ENCODE results near the gene CDH13.

The CDH13 gene

DNA sequence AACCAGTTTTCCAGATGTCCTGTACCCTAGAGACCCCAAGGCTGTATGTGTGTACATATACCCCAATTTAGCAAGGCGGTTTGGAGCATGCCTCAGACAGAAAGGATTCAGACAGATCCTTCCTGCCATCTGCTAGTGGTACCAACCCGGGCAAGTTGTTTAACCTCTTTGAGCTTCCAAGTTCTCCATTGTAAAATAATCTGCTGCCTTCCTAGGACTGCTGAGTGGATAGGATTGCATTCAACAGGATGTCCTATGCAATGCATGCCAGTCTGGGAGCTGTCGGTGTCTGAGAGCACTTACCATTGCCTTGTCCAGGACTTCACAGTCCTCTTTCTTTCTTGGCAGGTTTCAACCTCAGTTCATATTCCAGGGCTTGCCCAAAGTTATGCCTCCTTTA is 1.9 kb downstream of the CDH13 start:
- no peak for DNase-seq

DNA sequence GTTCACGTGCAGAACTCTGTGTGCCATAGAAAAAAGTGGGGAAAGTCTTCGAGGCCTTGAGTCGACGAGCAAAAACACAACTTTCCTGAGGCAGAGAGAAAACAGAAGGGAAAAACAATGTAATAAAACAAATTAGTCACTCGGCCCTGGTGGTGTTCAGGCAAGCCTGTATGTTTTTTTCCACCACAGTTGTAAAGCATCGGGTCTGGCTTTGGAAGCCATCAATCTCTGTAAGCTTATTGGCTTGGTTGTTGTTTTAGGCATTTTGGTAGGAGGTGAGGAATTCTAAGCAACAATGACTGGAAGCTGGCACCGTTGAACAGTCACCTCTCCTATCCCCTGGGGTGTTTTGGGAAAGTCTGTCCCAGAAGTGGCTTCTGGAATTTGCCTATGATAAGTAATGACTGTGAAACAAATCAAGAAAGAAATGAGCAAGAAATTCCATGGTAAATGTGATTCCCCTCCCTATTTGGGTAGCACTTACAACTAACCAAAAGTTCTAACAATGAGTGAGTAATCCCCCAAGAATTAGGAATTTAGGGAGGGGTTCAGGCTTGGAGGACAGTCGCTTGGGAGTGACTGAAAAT is 2.8 kb downstream of the CDH13 start:
- DNase-seq = no peak

DNA sequence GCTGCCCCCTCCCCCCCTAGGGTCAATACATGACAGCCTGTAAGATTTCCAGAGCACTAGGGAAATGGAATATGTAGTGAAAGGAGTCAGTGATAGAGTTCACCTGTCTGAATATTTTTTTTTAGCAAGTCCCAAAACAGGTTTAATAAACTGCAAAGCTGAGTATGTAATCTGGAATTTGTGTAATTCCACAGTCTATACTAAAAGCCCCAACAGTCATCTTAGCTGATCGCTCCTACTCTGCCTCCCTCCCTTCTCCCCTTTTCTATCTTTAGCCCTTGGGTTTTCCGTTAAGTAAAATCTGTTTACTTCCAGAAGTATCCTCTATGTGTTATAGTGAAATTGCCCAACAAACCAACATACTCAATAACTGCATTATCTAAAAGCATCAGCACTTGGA is 3.5 kb downstream of the CDH13 start:
- no peak for DNase-seq

DNA sequence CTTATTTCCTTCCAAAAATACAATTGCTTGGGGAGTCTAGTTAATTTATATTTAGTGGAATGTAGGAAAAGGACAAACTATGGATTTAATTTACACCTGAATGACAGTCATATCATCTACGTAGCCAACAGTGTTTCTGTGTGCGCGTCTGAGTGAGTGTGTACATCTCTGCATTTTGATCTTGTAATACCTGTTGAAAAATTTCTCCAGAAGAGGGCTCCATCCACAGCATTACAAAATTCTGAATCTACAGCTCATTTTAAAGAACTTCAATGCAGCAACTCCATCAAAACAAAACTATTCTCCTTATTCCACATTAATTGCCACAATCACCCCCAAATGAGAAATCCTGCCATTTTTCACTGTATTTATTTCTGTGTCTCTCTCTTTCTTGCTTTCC is 3.9 kb downstream of the CDH13 start:
- DNase-seq = peak in 1 of 2 experiments; percentile 23

DNA sequence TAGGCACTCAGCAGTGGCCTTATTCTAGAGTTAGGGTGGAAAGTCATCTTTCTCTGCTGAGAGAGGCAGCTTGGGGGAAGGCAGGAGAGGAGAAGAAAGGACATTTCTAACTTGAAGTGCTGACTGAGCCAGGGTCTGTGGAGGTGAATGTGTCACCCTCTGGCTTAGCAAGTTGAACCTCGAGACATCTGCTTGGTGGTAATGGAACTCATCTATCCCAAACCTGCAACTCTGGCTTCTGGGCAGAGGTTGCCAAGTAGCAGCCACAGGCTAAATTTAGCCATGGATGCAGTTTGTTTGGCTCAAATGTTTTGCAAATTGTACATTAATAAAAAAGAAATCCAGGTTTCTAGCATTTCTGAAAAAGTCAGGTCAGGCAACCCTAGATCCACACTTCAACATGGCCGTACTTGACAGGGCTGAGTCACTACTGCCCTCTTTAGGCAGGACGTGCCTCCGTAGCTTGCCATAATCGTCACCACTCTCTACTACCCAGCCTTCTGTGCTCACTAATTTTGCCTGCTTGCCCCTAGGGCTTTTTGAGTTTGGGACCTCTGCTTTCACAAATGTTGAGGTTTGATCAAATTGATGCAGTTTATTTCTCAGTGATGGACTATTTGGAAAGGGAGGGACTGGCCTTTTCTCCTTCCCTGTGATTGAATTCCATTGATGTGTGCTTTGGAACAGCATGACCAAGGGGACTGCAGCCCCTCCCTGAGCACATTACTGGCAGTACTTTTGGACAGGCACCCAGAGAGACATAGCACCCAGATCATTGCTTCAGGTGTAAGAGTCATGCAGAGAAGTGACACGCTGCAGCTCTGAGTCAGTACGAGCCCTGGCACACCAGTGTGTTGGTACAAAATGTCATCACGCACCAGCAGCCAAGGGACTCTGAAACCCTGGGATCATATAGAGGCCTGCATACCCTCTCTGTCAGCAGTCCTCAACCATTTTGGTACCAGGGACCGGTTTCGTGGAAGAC is 5.2 kb downstream of the CDH13 start:
- DNase-seq = peak in 1 of 2 experiments; percentile 36

DNA sequence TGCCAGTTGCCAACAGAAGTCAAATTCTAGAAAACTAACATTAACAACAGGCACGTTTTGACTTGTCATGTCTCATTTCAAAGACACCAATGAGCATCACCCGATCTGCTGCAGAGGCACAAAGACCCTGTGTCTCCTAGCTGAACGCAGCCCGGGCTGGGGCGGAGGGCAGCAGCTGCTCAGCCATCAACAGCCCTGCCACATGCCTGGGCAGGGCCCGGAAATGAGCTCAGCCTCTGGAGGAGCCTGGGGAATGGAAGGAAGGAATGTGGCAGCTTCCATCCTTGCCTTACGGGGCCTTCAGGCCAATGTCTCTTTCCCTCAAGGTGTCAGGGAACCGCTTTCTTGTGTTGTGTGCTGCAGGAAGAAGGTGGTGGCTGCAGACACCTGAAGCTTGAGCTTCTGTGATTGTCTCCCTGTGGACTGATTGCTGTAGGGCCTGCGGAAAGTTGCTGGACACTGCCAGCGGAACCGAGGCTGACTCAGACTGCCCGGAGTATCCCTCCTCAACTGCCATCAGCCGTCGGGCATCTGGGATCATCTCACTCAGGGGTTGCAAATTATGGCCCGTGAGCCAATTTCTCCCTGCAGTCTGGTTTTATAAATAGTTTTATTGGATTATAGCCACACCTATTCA is 7.3 kb downstream of the CDH13 start:
- DNase-seq = peak in 1 of 2 experiments; percentile 27

DNA sequence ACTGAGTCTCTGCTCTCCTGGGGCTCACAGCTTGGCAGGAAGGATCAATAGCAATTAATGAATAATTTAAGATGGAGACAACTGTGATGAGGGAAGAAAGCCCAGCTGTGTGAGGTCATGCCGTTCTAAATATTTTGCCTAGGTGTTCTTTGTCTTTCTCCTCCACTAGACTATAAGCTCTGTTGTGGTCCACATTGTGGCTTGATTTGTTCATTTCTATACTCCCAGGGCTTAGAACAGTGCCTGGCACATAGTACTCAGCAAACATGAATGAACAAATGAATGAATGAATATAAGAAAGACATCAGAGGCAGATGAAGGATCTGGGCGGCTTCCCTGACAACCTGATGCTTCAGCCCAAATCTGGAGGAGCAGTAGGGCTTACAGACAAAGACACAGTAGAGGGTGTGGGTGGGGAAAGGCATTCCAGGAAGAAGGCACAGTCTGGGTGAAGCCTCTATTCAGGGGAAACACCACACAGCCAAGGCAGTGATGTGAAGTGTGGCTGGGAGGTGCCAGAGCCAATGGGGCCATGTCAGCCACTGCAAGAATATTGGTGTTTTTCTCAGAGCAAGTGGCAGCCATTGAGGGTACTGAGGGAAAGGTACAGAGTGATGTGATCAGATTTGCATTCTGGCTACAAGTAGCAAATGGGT is 8.3 kb downstream of the CDH13 start:
- no peak for DNase-seq

DNA sequence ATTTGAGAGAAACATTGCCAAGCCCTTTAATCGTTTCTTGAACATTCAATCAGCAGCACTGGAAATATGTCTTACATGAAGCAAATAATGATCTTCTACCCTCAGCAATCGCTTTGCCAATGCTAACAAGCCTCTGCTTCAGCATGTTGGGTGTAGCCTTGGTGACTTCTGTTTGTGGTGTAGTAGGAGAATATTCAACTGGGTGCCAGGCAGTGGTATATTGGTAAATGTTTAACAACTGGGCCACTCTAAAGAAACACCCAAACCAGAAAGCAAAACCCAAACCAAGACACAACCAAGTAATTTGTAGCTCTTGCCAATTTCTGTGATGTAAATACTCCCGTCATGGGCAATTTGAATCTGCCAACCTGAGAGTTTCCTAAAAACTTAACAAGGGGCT is 9.7 kb downstream of the CDH13 start:
- DNase-seq = no peak

DNA sequence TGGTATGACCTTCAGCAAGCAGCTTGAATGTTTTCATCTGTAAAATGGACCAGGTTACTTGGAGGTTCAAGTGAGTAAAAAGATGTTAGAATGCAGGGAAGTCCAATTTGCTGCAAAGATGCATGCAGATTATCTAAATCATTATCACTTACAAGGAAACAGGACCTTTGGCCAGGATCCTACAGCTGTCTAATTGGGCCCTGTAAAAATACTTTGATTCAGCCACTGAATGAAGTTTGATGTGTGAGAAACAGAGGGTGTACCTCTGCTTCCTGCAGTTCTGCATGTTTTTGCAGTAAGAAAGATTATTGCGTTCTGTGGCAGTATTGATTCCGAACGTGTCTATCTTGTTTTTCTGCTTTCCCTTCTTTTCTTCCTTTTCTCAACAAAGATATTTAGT is 10.2 kb downstream of the CDH13 start:
- no peak for DNase-seq

DNA sequence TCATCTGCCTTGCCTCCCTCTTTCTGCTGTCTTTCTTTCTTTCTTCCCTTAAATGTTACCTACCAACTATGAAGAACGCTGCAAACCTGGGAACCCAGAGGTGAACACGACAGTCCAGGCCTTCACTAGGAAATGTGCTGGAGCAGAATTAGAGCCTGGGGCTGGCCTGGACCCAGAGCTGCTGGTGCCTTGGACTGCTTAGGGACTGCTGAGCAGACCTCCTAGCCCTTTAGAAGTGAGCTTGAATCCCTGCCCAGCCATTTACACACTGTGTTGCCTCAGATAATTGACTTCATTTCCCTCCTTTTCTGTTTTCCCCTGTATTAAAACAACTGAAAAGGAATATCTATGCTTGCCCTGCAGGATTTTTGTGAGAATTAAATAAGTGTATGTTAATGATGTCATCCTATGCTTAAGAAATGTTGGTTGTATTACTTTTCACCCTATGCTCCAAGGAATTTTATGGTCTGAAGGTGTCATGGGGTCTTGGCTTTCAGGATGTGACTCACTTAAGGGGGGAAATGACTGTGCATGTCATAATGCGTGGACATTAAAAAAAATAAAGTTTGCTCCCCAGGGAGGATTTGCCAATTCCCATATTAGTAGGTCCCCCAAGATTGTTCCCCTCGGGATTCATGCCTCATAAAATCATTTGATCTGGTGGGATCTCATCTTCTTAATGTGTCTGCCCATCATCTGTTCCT is 11.5 kb downstream of the CDH13 start:
- DNase-seq = no peak

DNA sequence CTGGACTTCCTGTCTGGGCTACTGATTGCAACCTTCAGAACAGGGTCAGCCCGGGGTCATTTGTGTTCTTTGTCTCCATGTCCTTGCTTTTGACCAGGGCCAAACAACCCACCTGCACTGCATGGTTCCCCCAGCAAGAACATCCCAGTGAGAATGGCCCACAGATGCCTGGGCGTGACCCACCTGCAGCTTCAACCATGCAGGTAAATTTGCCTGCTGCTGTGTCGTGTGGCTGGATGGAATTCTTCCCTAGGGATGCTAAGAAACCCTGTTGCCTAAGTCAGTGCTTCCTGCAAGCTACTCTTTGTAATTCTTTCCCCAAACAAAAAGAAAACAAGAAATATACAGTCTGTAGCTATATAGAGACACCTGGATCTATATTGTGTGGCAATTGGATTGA is 12.5 kb downstream of the CDH13 start:
- DNase-seq = no peak

DNA sequence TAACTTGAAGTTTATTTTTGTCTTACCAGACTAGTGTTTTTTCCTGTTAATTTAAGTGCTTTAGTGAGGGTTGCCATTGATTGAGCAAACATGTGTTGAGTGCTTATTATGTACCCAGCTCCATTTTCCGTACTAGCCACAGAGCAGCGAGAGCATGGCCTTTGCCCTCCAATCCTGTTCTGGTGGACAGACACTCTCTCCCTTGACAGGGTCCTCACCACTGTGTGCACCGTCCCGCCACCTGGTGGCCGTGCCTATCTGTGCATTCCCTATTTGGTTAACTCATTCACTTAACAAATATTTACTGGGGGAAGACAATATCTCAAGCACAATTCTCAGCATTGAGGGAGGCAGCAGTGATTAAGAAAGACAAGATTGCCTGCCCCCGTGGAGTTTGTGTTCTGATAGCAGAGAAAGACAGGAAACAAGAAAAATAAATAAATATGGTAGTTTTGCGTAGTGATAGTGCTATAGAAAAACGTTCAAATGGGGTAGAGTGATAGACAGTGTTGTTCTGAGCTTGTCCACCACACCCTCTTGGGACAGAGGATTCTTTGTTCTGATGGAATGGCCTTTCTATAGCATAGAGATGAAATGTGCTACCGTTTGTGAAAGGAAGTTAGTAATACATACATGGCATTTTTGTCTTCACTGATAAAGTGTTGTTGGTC is 13.0 kb downstream of the CDH13 start:
- peak; percentile 28 to 58 for DNase-seq

DNA sequence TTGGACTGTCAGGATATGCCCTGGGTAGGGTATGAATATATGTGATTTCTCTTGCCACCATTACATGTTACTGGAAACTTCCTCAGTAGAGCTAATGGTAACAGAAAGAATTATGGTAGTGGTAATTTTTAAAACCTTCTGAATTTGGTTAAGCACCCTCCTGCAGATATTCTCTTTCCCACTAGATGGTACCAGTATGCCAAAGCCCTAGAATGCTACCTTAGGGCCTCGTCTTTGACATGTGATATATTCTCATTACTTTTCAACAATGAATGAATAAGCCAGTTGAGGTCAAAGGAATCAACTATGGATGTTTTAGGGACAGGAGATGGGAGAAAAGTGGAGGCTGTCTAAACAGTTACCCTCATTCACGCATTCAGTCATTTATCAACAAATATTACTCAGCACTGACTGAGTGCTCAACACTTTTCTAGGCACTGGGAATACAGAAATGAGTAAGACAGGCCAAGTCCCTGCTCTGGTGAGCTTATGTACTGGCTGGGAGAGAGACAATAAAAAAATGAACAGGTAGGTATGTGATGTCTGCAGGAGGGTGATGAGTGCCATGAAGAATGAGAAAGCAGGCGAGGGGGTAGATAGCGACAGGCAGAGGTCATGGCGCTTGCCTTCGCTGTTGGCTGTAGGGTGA is 14.7 kb downstream of the CDH13 start:
- DNase-seq = peak in 1 of 2 experiments; percentile 48

DNA sequence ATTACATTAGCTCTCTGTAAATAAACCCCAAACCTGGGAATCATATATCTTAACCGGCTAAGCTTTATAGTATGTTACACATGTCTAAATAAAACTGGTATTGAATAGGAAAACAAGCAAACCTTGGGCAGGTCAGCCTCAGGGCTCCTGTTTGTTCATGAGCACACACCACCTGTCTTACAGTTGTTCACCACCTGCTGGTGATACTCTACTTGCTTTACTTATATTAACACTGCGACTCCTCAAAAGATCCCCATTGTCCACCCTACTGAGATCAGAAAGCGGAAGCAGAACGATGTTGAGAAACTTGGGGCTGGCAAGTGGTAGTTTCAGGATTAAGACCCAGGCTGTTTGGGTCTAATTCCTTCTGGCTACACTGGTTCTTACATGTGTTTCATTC is 16.4 kb downstream of the CDH13 start:
- DNase-seq = peak in 1 of 2 experiments; percentile 16

DNA sequence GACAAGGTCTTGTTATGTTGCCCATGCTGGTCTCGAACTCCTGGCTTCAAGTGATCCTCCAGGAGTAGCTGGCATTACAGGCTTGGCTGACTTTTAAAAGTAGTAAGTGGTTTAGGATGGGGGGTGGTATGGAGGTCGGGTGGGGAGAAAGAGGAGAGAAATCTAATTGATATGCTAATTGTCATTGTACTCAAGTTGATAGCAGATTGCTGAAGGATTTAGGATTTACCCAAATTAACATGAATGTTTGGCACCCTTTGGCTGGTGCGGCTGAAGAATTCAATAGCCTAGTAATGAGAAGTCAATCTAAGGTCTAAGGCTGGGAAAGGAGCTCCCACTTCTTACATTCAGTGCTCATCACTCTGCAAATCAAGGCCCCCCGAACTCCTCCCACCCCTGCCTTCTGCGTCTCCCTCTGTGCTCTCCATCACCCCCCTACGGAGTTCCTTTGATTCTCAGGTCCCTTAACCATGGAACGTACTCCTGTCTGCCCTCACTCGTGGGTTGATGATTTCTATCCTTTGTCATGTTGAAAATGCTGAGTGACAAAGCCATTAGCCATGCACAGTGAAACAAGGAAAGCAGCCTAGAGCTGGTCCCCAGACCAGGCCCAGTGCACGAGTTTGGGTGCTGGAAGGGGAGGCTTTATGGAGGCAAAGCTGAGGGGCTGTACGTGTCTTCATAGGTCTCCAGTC is 17.3 kb downstream of the CDH13 start:
- peak; percentile 37 to 81 for DNase-seq

DNA sequence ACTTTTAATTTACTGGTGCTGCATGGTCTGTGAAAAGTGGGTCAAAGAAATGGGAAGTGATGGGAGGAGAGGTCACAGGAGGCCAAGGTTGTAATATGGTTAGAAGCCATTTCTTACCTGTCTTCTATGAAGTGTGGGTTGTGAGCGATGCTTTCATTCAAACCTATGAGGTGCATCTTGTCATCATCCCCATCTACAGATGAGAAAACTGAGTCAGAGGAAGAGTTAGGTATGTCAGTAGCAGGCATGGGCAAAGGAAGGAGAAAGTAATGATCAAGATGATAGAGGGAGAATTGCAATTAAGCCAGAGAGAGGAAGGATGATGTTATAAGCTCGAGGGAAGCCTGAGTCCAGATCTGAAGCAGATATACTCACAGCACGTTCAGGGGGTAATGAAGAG is 19.7 kb downstream of the CDH13 start:
- no peak for DNase-seq

DNA sequence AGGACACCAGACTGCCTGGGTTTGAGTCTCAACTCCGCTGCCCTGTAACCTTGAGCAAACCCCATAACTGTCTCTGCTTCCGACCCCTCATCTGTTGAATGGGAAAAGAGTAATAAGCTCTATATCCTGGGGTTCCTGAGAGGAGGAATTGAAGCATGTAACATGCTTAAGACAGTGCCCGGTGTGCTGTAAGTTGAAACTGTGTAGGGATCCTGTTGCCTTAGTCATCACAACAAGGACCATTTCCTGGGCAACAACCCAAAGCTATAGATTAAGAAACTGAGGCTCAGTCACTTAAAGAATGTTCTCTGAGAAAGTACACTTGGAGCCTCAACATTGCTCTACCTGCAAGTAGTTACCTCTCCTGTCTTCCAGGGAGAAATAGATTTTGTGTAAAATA is 23.0 kb downstream of the CDH13 start:
- DNase-seq = no peak

DNA sequence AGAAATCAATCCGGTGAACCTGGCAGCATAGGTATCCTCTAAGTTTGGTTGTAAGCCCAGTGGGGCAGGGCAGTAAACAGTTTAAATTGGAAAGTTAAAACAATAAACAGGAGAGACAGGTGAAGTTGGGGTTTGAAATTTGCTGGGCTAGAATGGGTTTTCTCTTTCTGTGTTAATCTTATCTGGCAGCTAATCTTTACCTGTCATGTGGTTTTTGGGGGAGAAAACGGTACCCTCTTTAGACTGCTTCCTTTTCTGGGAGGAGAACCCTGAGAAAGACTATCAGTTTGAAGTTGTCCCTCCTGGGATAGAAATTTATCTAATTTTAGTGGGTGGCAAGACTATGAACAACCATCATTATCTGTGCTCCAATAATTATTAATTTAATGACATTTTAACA is 24.0 kb downstream of the CDH13 start:
- no peak for DNase-seq

DNA sequence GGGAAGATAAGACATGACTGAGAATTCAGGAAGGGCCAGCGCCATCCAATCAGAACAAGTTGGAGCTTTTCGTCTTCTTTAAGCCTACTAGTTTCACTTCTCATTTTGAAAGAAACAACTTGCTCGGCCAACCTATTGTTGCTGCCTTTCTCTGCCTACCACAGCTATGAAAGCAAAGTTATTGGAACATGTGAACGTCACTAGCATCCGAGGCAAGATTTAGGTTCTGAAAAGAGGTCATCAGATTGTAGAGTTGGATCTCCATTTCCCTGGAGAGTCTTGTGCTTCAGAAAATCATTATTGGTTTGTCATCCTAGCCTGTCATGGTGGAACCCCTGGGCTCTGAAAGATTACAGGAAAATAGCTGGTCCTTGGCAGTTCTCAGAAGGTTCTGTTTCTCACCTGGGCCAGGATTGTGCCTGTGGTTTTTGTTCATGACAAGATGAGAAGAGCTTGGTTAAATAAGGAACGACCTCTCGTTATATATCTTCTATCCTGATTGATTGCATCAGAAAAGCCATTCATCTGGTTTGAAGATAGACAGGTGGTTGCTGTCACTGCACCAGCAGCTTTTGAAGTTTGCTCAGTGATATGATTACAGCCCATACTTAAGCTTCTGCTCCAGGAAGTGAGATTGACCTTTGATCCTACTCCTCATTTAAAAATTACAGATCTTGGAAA is 25.3 kb downstream of the CDH13 start:
- DNase-seq = no peak

DNA sequence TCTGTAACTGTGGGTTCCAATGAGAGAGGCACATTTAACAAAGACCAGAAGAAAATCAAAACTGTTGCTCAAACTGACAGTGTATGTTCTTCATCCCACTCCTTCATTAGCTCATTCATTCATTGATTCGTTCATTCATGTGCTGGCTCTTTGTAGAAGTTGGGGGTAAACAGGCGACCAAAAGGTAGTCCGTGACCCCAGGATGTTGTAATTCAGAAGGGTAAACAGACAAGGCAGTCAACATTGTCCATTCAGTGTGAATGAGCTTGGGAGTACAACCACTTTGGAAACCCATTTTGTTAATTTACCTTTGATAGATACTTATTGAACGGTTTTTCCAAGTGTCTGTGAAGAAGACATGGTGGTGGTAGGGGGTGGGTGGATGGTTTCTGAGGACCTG is 26.1 kb downstream of the CDH13 start:
- no peak for DNase-seq
